GM18909 (cell line): ENCODE data around the gene FBXW7.
A peak's percentile ranks its signal among the peaks of the same experiment; 100 is the strongest.

Source experiments
- ATAC-seq: cut with Tn5 transposase; IDR thresholded peaks from one replicate; pipeline ENCODE4 v1.9.1; 2021; ENCODE audit warnings: mild to moderate bottlenecking; ENCODE audit not compliant: unreplicated experiment, poor library complexity

The FBXW7 gene

GRCh38 chr4:152515678-152516077, 20.2 kb downstream of the FBXW7 start:
- ATAC-seq, result no peak

- no peak for ATAC-seq
Observed at GRCh38 chr4:152514356-152514755, 21.5 kb downstream of the FBXW7 start.

GRCh38 chr4:152513078-152513477, 22.8 kb downstream of the FBXW7 start:
- ATAC-seq, result no peak

- no peak for ATAC-seq
Observed at GRCh38 chr4:152512483-152512882, 23.4 kb downstream of the FBXW7 start.

GRCh38 chr4:152510349-152511147, 25.3 kb downstream of the FBXW7 start:
- peak; percentile 58 for ATAC-seq

GRCh38 chr4:152509595-152510225, 26.2 kb downstream of the FBXW7 start:
- no peak for ATAC-seq

GRCh38 chr4:152508818-152509217, 27.1 kb downstream of the FBXW7 start:
- ATAC-seq, result no peak

- ATAC-seq, result no peak
Observed at GRCh38 chr4:152508386-152508785, 27.5 kb downstream of the FBXW7 start.

GRCh38 chr4:152503653-152504290, 32.1 kb downstream of the FBXW7 start:
- no peak for ATAC-seq

- ATAC-seq, result peak; percentile 46
Observed at GRCh38 chr4:152501846-152502536, 33.9 kb downstream of the FBXW7 start.

GRCh38 chr4:152500800-152501434, 35.0 kb downstream of the FBXW7 start:
- peak; percentile 61 for ATAC-seq

- ATAC-seq, result no peak
Observed at GRCh38 chr4:152500275-152500674, 35.6 kb downstream of the FBXW7 start.

- no peak for ATAC-seq
Observed at GRCh38 chr4:152499344-152499743, 36.5 kb downstream of the FBXW7 start.

- no peak for ATAC-seq
Observed at GRCh38 chr4:152494020-152494419, 41.9 kb downstream of the FBXW7 start.

- no peak for ATAC-seq
Observed at GRCh38 chr4:152488246-152488645, 47.6 kb downstream of the FBXW7 start.

GRCh38 chr4:152486429-152487389, 49.2 kb downstream of the FBXW7 start:
- no peak for ATAC-seq

- peak; percentile 97 for ATAC-seq
Observed at GRCh38 chr4:152485726-152486276, 50.1 kb downstream of the FBXW7 start.

GRCh38 chr4:152482211-152482610, 53.7 kb downstream of the FBXW7 start:
- ATAC-seq, result no peak

- no peak for ATAC-seq
Observed at GRCh38 chr4:152480901-152481300, 55.0 kb downstream of the FBXW7 start.
